ENCODE results near the gene LAMB2. TPM values are rescaled to one million over a fixed set of nuclear protein-coding genes. Genes with fewer than 3 reads are reported as not detected.
A peak's percentile ranks its signal among the peaks of the same experiment; 100 is the strongest.

The LAMB2 gene
- total RNA-seq, 1 experiment from 2014 or later = 40.1 TPM

- no peak for DNase-seq (ENCODE audit: low read depth)
Observed at GRCh38 chr3:49121132-49121736, 11.6 kb downstream of the LAMB2 start.

- peak; percentile 93 for DNase-seq (ENCODE audit: low read depth)
Observed at GRCh38 chr3:49120438-49121131, 12.3 kb downstream of the LAMB2 start, which contains the start of gene USP19. Gene USP19 (minus strand): TSS chr3:49120823. CDS start chr3:49119145, 1,678 bp downstream.

GRCh38 chr3:49120096-49120437 lies 12.8 kb downstream of the LAMB2 start:
- no peak for DNase-seq (ENCODE audit: low read depth)

GRCh38 chr3:49119439-49119838 lies 13.4 kb downstream of the LAMB2 start:
- DNase-seq (ENCODE audit: low read depth) = no peak

- DNase-seq (ENCODE audit: low read depth) = no peak
Observed at GRCh38 chr3:49119036-49119435, 13.8 kb downstream of the LAMB2 start.

- no peak for DNase-seq (ENCODE audit: low read depth)
Observed at GRCh38 chr3:49112262-49112661, 20.6 kb downstream of the LAMB2 start.

- DNase-seq (ENCODE audit: low read depth) = no peak
Observed at GRCh38 chr3:49111347-49111746, 21.5 kb downstream of the LAMB2 start.

GRCh38 chr3:49110780-49111179 lies 22.1 kb downstream of the LAMB2 start:
- no peak for DNase-seq (ENCODE audit: low read depth)

- DNase-seq (ENCODE audit: low read depth) = no peak
Observed at GRCh38 chr3:49108346-49108745, 24.5 kb downstream of the LAMB2 start.

- DNase-seq (ENCODE audit: low read depth) = peak; percentile 91
Observed at GRCh38 chr3:49104427-49105291, 28.2 kb downstream of the LAMB2 start, which contains the start of gene QARS1. Gene QARS1 (minus strand): TSS chr3:49104757. CDS start chr3:49104733, 24 bp downstream.

- no peak for DNase-seq (ENCODE audit: low read depth)
Observed at GRCh38 chr3:49104052-49104426, 28.8 kb downstream of the LAMB2 start.

- DNase-seq (ENCODE audit: low read depth) = no peak
Observed at GRCh38 chr3:49100046-49100615, 32.7 kb downstream of the LAMB2 start.

GRCh38 chr3:49098910-49099630 lies 33.8 kb downstream of the LAMB2 start:
- no peak for DNase-seq (ENCODE audit: low read depth)

- peak; percentile 39 for DNase-seq (ENCODE audit: low read depth)
Observed at GRCh38 chr3:49098429-49098828, 34.4 kb downstream of the LAMB2 start.

GRCh38 chr3:49093853-49094767 lies 38.7 kb downstream of the LAMB2 start, which contains the start of gene QRICH1:
Gene QRICH1 (minus strand): TSS chr3:49094071. CDS start chr3:49077017, 17,054 bp downstream.
- peak; percentile 95 for DNase-seq (ENCODE audit: low read depth)

- DNase-seq (ENCODE audit: low read depth) = peak; percentile 75
Observed at GRCh38 chr3:49092938-49093852, 39.7 kb downstream of the LAMB2 start.

- no peak for DNase-seq (ENCODE audit: low read depth)
Observed at GRCh38 chr3:49081429-49081828, 51.4 kb downstream of the LAMB2 start.

- no peak for DNase-seq (ENCODE audit: low read depth)
Observed at GRCh38 chr3:49079270-49079669, 53.6 kb downstream of the LAMB2 start.

GRCh38 chr3:49076646-49077045 lies 56.2 kb downstream of the LAMB2 start:
- no peak for DNase-seq (ENCODE audit: low read depth)
